ENCODE measurements around the gene SDCCAG8. TPM values are rescaled to one million over a fixed set of nuclear protein-coding genes. Genes with fewer than 3 reads are reported as not detected.

Gene SDCCAG8
- total and polyA plus RNA-seq, 2 of the 8 experiments (the other 6 are each of a cell fraction or from before 2014, with no cell fraction given), result 15.6 to 21.0 TPM

DNA sequence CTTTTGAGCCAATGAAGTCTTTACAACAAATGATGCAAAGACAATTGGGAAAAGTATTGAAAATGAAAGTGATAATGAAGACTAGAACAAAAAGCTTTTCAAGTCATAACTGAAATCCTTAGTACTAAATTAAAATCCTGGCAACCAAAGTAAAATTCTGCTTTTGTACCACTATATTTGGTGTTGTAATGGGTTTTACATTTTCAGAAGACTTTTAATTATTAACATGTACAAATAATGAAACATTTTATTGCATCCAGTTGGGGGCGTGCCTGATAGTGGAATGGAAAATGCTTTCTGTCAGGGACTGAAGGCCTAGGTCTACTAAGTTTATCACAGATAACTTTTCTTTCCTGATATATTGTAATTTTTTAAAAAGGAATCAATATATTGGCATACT is 89.4 kb downstream of the SDCCAG8 start:
- H3K36me3 ChIP-seq (ENCODE audit: control insufficient read depth in 2 of 4, insufficient read depth in 4 of 4, low read length in 3 of 4), result no peaks in the 10 kb centered on the region
- no peak overlapping the region for H3K18ac ChIP-seq (ENCODE audit: extremely low read depth, low read length)
- H2BK12ac ChIP-seq (ENCODE audit: low read depth, low read length), result no peak overlapping the region
- H3K23ac ChIP-seq (ENCODE audit: insufficient read length), result no peak overlapping the region
- no peak overlapping the region for H3K4me2 ChIP-seq (ENCODE audit: insufficient read depth in 1 of 2, low read depth in 2 of 2, low read length in 2 of 2)
- no peak overlapping the region for H3K9ac ChIP-seq (replicated peaks in 1 of 4; ENCODE audit: extremely low read depth in 1 of 4, low read depth in 3 of 4, low read length in 3 of 4)
- no peak overlapping the region for H2BK120ac ChIP-seq (replicated peaks; ENCODE audit: low read depth, low read length)
- no peaks in the 10 kb centered on the region for H3K27me3 ChIP-seq (replicated peaks in 1 of 4; ENCODE audit: control insufficient read depth in 3 of 4, extremely low read depth in 1 of 4, insufficient read depth in 3 of 4, low read length in 3 of 4)
- no peak overlapping the region for H2BK15ac ChIP-seq (ENCODE audit: low read length)
- H3K79me2 ChIP-seq (ENCODE audit: control insufficient read depth in 1 of 2, insufficient read depth in 2 of 2, low read length in 2 of 2), result no peaks in the 10 kb centered on the region
- ChIA-PET POLR2A (ENCODE audit: partially characterized antibody) (no interaction called here), CTCF (ENCODE audit: partially characterized antibody) (interaction anchor here (0.6 to 1.8 kb wide), 3 partner anchors 74 to 168 kb away, joined by 3 to 8 read pairs (median 3); no protein-coding TSS in a partner anchor)
- 88% methylated on average over 1 of the region's 1 CpG; no CpG with 5 or more reads in 1 of the 2 experiments for WGBS, 2 experiments (ENCODE audit: extremely low coverage in 1 of 2, insufficient coverage in 1 of 2, insufficient read length in 1 of 2, insufficient replicate concordance in 2 of 2, low coverage in 1 of 2, low lambda C conversion rate in 2 of 2, missing lambda C conversion rate in 1 of 2)
- H4K20me1 ChIP-seq (replicated peaks in 1 of 2; ENCODE audit: control insufficient read depth in 1 of 2, insufficient read depth in 2 of 2, low read length in 2 of 2), result no peaks in the 10 kb centered on the region
- no peaks in the 10 kb centered on the region for H3K79me1 ChIP-seq (ENCODE audit: low read depth, low read length)
- H2AK5ac ChIP-seq (ENCODE audit: low read depth, low read length), result no peak overlapping the region
- H3K14ac ChIP-seq (ENCODE audit: insufficient read length), result no peak overlapping the region
- H3K4me3 ChIP-seq (ENCODE audit: extremely low read depth in 1 of 4, insufficient read depth in 2 of 4, low read depth in 3 of 4, low read length in 4 of 4), result no peak overlapping the region
- H3K56ac ChIP-seq (replicated peaks; ENCODE audit: insufficient read length, low read depth, low read length), result no peak overlapping the region
- no peak overlapping the region for H2AFZ ChIP-seq (ENCODE audit: low read length)
- H3K4me1 ChIP-seq (replicated peaks in 1 of 4; ENCODE audit: control insufficient read depth in 3 of 4, insufficient read depth in 4 of 4, low read length in 3 of 4), result no peaks in the 10 kb centered on the region
- H2BK5ac ChIP-seq (ENCODE audit: low read depth, low read length), result no peak overlapping the region
- H4K5ac ChIP-seq (ENCODE audit: insufficient read length, low read depth, low read length), result no peak overlapping the region
- no peak overlapping the region for H3K27ac ChIP-seq (ENCODE audit: low read depth, low read length)
- DNase-seq (ENCODE audit: low read depth in 1 of 2, low spot score in 2 of 2), result no peak
- H3K23me2 ChIP-seq (ENCODE audit: low read depth, low read length), result no peaks in the 10 kb centered on the region; the same call in 1 of the 2 replicates
- H2BK20ac ChIP-seq (ENCODE audit: low read length), result no peak overlapping the region
- no peak overlapping the region for H4K8ac ChIP-seq (ENCODE audit: extremely low read depth, insufficient read depth, low read length)
- no peak overlapping the region for H4K91ac ChIP-seq (replicated peaks; ENCODE audit: insufficient read length, low read length)
- no peak overlapping the region for H3K4ac ChIP-seq (replicated peaks; ENCODE audit: insufficient read length, low read depth, low read length)
- no peaks in the 10 kb centered on the region for H3K9me3 ChIP-seq (ENCODE audit: insufficient read depth in 2 of 2, low read depth in 1 of 2, low read length in 1 of 2)
- no peak for FAIRE-seq
- TF ChIP-seq NANOG (IDR thresholded peaks at IDR 0.05; ENCODE audit: insufficient read depth, low read depth, low read length, poor library complexity, severe bottlenecking) (no peak), FOSL1 (IDR thresholded peaks at IDR 0.05; ENCODE audit: insufficient read depth, low read depth, low read length) (no peak), KDM1A (IDR thresholded peaks at IDR 0.05; ENCODE audit: borderline replicate concordance, low read length) (no peak), ASH2L (IDR thresholded peaks at IDR 0.05; ENCODE audit: low read length) (no peak), TCF12 (IDR thresholded peaks at IDR 0.05; ENCODE audit: low read depth, low read length) (no peak), ATF3 (IDR thresholded peaks at IDR 0.05; ENCODE audit: insufficient read depth, low read depth, low read length) (no peak), EGR1 (IDR thresholded peaks at IDR 0.05; ENCODE audit: borderline replicate concordance, low read depth, low read length) (no peak)
- TF ChIP-seq, protein P1, sequence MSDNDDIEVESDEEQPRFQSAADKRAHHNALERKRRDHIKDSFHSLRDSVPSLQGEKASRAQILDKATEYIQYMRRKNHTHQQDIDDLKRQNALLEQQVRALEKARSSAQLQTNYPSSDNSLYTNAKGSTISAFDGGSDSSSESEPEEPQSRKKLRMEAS (IDR thresholded peaks at IDR 0.05), result no peak

Data from H1 (cell line).